T-helper 1 cell treated with Interleukin-12 subunit alpha and Interleukin-12 subunit beta and Interleukin-4 antibody, amounts not matched to agents 30 ng/mL and 1 ng/mL, for 36 hours (primary cell): ENCODE results near the gene NPAS2. TPM values are rescaled to one million over a fixed set of nuclear protein-coding genes. Genes with fewer than 3 reads are reported as not detected.

Experiments
- intact Hi-C: fragments of 100-400 bp; cut with micrococcal nuclease; formaldehyde crosslinking; loops from one replicate; pipeline ENCODE4 v1.15.1; 2024
- total RNA-seq: library from RNA; stranded (reverse); gene quantifications from 2 replicates; pipeline ENCODE4 v1.2.3, GENCODE V29; 2022

Gene NPAS2
- total RNA-seq, 1 donor from 2014 or later = 1.5 TPM

GRCh38 chr2:101006065-101006715 is 186.3 kb downstream of the NPAS2 start:
- intact Hi-C loops = loop anchor here (10.0 kb wide), 2 partner anchors 1671 to 1851 kb away; partner anchors contain the start of genes EIF5B, LIPT1, TSGA10 and TXNDC9

GRCh38 chr2:101007415-101008345 is 187.7 kb downstream of the NPAS2 start:
- intact Hi-C loops = loop anchor here (10.0 kb wide), 2 partner anchors 1673 to 1853 kb away; partner anchors contain the start of genes EIF5B, LIPT1, TSGA10 and TXNDC9

GRCh38 chr2:101011152-101011551 is 191.2 kb downstream of the NPAS2 start:
- intact Hi-C loops = no loop called here

- intact Hi-C loops = loop anchor here (1.0 to 2.0 kb wide), 4 partner anchors 10 to 375 kb away; partner anchors contain the start of genes CREG2 and RPL31
These were observed 192.2 kb downstream of the NPAS2 start for GRCh38 chr2:101012054-101012705.

GRCh38 chr2:101012706-101013181 is 192.8 kb downstream of the NPAS2 start:
- intact Hi-C loops = loop anchor here (1.0 to 2.0 kb wide), 4 partner anchors 10 to 375 kb away; partner anchors contain the start of genes CREG2 and RPL31

GRCh38 chr2:101014264-101014857 is 194.4 kb downstream of the NPAS2 start:
- intact Hi-C loops = no loop called here

- intact Hi-C loops = no loop called here
These were observed 197.4 kb downstream of the NPAS2 start for GRCh38 chr2:101017371-101017770.

- intact Hi-C loops = no loop called here
These were observed 199.0 kb downstream of the NPAS2 start for GRCh38 chr2:101018934-101019333.

- intact Hi-C loops = no loop called here
These were observed 202.3 kb downstream of the NPAS2 start for GRCh38 chr2:101022221-101022620.

GRCh38 chr2:101023327-101024107 is 203.6 kb downstream of the NPAS2 start:
- intact Hi-C loops = no loop called here

GRCh38 chr2:101025561-101025960 is 205.6 kb downstream of the NPAS2 start:
- intact Hi-C loops = no loop called here

GRCh38 chr2:101026253-101026701 is 206.3 kb downstream of the NPAS2 start:
- intact Hi-C loops = no loop called here

- intact Hi-C loops = no loop called here
These were observed 207.1 kb downstream of the NPAS2 start for GRCh38 chr2:101026923-101027469.

GRCh38 chr2:101027852-101028251 is 207.9 kb downstream of the NPAS2 start:
- intact Hi-C loops = no loop called here

- intact Hi-C loops = no loop called here
These were observed 211.1 kb downstream of the NPAS2 start for GRCh38 chr2:101030866-101031554.

GRCh38 chr2:101032084-101032776 is 212.3 kb downstream of the NPAS2 start:
- intact Hi-C loops = no loop called here

- intact Hi-C loops = loop anchor here (1.0 kb wide), 1 partner anchor 169 kb away; no protein-coding TSS in a partner anchor
These were observed 216.6 kb downstream of the NPAS2 start for GRCh38 chr2:101036562-101036961.

- intact Hi-C loops = no loop called here
These were observed 217.3 kb downstream of the NPAS2 start for GRCh38 chr2:101037161-101037755.
